Suprapubic skin (tissue), 4 donors: Measurements from ENCODE around the gene SHISA7. TPM values are rescaled to one million over a fixed set of nuclear protein-coding genes. Genes with fewer than 3 reads are reported as not detected.
"Not testable (repeated sequence)": the region's sequence is repeated elsewhere in the genome, so short reads cannot be mapped to it uniquely, and the experiment has no call there.

Source experiments
- DNase-seq, 2 donors: peaks; one replicate each; pipeline ENCODE4 v3.0.0-alpha.2; 2019; ENCODE audit warnings: low spot score in 2 of 2
- H3K27ac ChIP-seq: fragments of 200-600 bp; sonication (generic); one replicate; pipeline ENCODE4 v1.5.1; 2019
- H3K27me3 ChIP-seq: fragments of 200-600 bp; sonication (generic); one replicate; pipeline ENCODE4 v1.5.1; 2019
- H3K36me3 ChIP-seq: fragments of 200-600 bp; sonication (generic); one replicate; pipeline ENCODE4 v1.5.1; 2019
- H3K4me1 ChIP-seq: fragments of 200-600 bp; sonication (generic); one replicate; pipeline ENCODE4 v1.5.1; 2019
- H3K4me3 ChIP-seq: fragments of 200-600 bp; sonication (generic); one replicate; pipeline ENCODE4 v1.5.1; 2019; ENCODE audit warnings: mild to moderate bottlenecking
- H3K9me3 ChIP-seq: fragments of 200-600 bp; sonication (generic); one replicate; pipeline ENCODE4 v1.5.1; 2019
- CTCF ChIP-seq, 2 donors: fragments of 200-600 bp in 1 of 2; fragments of 450-650 bp in 1 of 2; sonication (generic) in 1 of 2; IDR thresholded peaks; one replicate each; pipeline ENCODE4 v1.5.1; 2016 to 2019; ENCODE audit warnings: antibody characterized with exemption in 2 of 2, mild to moderate bottlenecking in 1 of 2, moderate library complexity in 1 of 2
- EP300 ChIP-seq: sonication (generic); formaldehyde crosslinking; IDR thresholded peaks from one replicate; pipeline ENCODE4 v1.6.1; 2017; ENCODE audit warnings: antibody characterized with exemption
- POLR2A ChIP-seq, 2 donors: fragments of 450-650 bp; IDR thresholded peaks; one replicate each; pipeline ENCODE4 v1.6.1; 2017; ENCODE audit warnings: antibody characterized with exemption in 2 of 2, mild to moderate bottlenecking in 2 of 2, moderate library complexity in 2 of 2
- POLR2AphosphoS5 ChIP-seq, 3 donors: sonication (generic); formaldehyde crosslinking; IDR thresholded peaks; one replicate each; pipeline ENCODE4 v1.6.1; 2017; ENCODE audit warnings: antibody characterized with exemption in 3 of 3
- WGBS: methylation state at CpG from one replicate; pipeline ENCODE4 v1.1.5; 2018; 5-methylcytosine and 5-hydroxymethylcytosine counted together
- total RNA-seq, 4 donors: library from RNA; depleted of rRNA; stranded (reverse); fragments of >200 nt; gene quantifications; one replicate each; pipeline ENCODE4 v1.1.0, GENCODE V29; 2016

Gene SHISA7
- total RNA-seq, 4 donors from 2014 or later, result 0.08 to 0.26 TPM; not detected in 2

GRCh38 chr19:55405638-55406037 is 37.5 kb downstream of the SHISA7 start:
- no peak for TF ChIP-seq EP300
- H3K4me1 ChIP-seq, result peaks cover 15% of the 10 kb centered on the region
- H3K27me3 ChIP-seq, result no peaks in the 10 kb centered on the region
- peaks cover 40% of the 10 kb centered on the region for H3K36me3 ChIP-seq
- H3K27ac ChIP-seq, result no peak overlapping the region
- H3K9me3 ChIP-seq, result no peaks in the 10 kb centered on the region
- no peak for DNase-seq
- H3K4me3 ChIP-seq, result no peak overlapping the region
- WGBS, result 87% methylated on average over 5 of the region's 5 CpGs

- 62% methylated on average over 2 of the region's 2 CpGs for WGBS
- Histone ChIP-seq H3K9me3 (no peaks in the 10 kb centered on the region), H3K36me3 (peaks cover 40% of the 10 kb centered on the region), H3K27me3 (no peaks in the 10 kb centered on the region), H3K4me1 (peaks cover 19% of the 10 kb centered on the region), H3K4me3 (no peak overlapping the region), H3K27ac (no peak overlapping the region)
- no peak for DNase-seq
- no peak for TF ChIP-seq CTCF (IDR thresholded peaks at IDR 0.05)
- no peak for TF ChIP-seq POLR2AphosphoS5 (IDR thresholded peaks at IDR 0.05)
These were observed 40.6 kb downstream of the SHISA7 start for GRCh38 chr19:55402509-55402908.

- not testable (repeated sequence) for H3K27me3 ChIP-seq, DNase-seq, H3K9me3 ChIP-seq, H3K4me3 ChIP-seq, H3K27ac ChIP-seq
- Histone ChIP-seq H3K4me1 (peaks cover 10% of the 10 kb centered on the region), H3K36me3 (peaks cover 40% of the 10 kb centered on the region)
- WGBS, result 80% methylated on average over 22 of the region's 28 CpGs
These were observed 41.7 kb downstream of the SHISA7 start for GRCh38 chr19:55401390-55401789.

GRCh38 chr19:55400281-55401087 is 42.6 kb downstream of the SHISA7 start:
- Histone ChIP-seq H3K36me3 (peaks cover 40% of the 10 kb centered on the region), H3K4me3 (no peak overlapping the region), H3K27me3 (no peaks in the 10 kb centered on the region), H3K4me1 (peaks cover 4% of the 10 kb centered on the region), H3K27ac (no peak overlapping the region), H3K9me3 (no peaks in the 10 kb centered on the region)
- no peak for DNase-seq
- TF ChIP-seq POLR2A (IDR thresholded peaks at IDR 0.05) (no peak), CTCF (IDR thresholded peaks at IDR 0.05) (no peak), EP300 (no peak), POLR2AphosphoS5 (IDR thresholded peaks at IDR 0.05) (no peak)
- 63% methylated on average over 13 of the region's 14 CpGs for WGBS

GRCh38 chr19:55398200-55398925 is 44.7 kb downstream of the SHISA7 start:
- 83% methylated on average over 12 of the region's 12 CpGs for WGBS
- Histone ChIP-seq H3K4me3 (no peak overlapping the region), H3K9me3 (no peaks in the 10 kb centered on the region), H3K27ac (no peak overlapping the region), H3K27me3 (no peaks in the 10 kb centered on the region), H3K4me1 (peaks cover 4% of the 10 kb centered on the region), H3K36me3 (peaks cover 25% of the 10 kb centered on the region)
- TF ChIP-seq POLR2AphosphoS5 (IDR thresholded peaks at IDR 0.05) (no peak), POLR2A (IDR thresholded peaks at IDR 0.05) (no peak), EP300 (no peak)
- no peak for DNase-seq

DNA sequence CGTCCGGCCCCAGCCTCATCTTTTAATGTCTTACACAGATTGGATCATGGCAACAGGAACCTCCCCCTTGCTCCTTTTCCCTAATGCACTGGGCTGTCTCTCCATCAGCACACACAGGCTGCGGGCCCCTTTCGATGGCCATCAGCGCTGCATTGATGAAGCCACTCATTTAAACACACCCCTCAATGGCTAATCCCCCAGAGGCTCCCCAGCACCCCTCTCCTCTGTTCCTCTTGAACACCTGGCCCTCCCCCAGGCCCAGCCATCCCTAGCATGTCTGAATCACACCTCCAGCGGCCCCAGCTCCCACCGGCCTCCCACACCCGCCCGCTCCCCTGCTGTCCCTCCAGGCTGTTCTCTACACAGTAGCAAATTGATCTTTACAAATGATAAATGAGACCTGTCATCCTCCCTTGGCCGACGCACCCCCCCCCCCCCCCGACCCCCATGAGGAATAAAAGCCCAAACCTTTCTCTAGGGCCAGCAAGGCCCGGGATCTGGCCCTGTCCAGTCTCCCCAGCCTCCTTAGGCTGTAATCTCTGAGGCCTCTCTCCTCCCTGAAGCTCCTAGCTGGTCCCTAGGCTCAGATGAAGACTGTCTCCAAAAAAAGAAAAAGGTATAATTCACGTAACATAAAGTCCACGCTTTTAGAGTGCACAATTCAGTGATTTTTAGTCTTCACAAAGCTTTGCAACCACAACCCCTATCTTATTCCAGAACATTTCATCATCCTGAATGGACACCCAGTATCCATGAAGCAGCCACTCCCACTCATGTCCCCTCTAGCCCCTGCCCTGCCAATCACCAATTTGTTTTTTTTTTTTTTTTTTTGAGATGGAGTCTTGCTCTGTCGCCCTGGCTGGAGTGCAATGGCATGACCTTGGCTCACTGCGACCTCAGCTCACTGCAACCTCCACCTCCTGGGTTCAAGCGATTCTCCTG is 50.0 kb downstream of the SHISA7 start:
- no peaks in the 10 kb centered on the region for H3K27me3 ChIP-seq
- peaks cover 22% of the 10 kb centered on the region for H3K4me1 ChIP-seq
- no peak overlapping the region for H3K4me3 ChIP-seq
- TF ChIP-seq POLR2A (IDR thresholded peaks at IDR 0.05) (no peak), EP300 (no peak), CTCF (IDR thresholded peaks at IDR 0.05) (no peak), POLR2AphosphoS5 (IDR thresholded peaks at IDR 0.05) (no peak)
- H3K27ac ChIP-seq, result no peak overlapping the region
- DNase-seq, result no peak
- 73% methylated on average over 18 of the region's 18 CpGs for WGBS
- H3K9me3 ChIP-seq, result no peaks in the 10 kb centered on the region
- H3K36me3 ChIP-seq, result peaks cover 33% of the 10 kb centered on the region
